Cardiac muscle cell (in vitro differentiated cells and primary cell): ENCODE measurements around the gene TAF1C. TPM values are rescaled to one million over a fixed set of nuclear protein-coding genes. Genes with fewer than 3 reads are reported as not detected.

ENCODE experiments used
- DNase-seq, 2 donors: peaks; one replicate each; pipeline versions ENCODE4 v3.0.0 to v3.0.0-alpha.2; 2010 to 2017; ENCODE audit warnings: low read depth in 1 of 2, low spot score in 1 of 2
- H3K27ac ChIP-seq: fragments of 200-600 bp; sonication (generic); 2 replicates; pipeline ENCODE4 v1.5.1; 2016
- H3K27me3 ChIP-seq: fragments of 200-600 bp; sonication (generic); 2 replicates; pipeline ENCODE4 v1.6.0; 2016; ENCODE audit warnings: control low read depth
- H3K36me3 ChIP-seq: fragments of 200-600 bp; sonication (generic); 2 replicates; pipeline ENCODE4 v1.5.1; 2016; ENCODE audit warnings: control low read depth
- H3K4me1 ChIP-seq: fragments of 200-600 bp; sonication (generic); 2 replicates; pipeline ENCODE4 v1.8.1; 2017; ENCODE audit warnings: low read depth, mild to moderate bottlenecking, mixed run types
- H3K4me3 ChIP-seq: fragments of 200-600 bp; sonication (generic); 2 replicates; pipeline ENCODE4 v1.5.1; 2016; ENCODE audit warnings: mild to moderate bottlenecking
- H3K9me3 ChIP-seq: fragments of 200-600 bp; sonication (generic); 2 replicates; pipeline ENCODE4 v1.5.1; 2017; ENCODE audit warnings: low read depth, mild to moderate bottlenecking, control low read depth
- polyA plus RNA-seq: library from polyadenylated mRNA; unstranded; fragments of >200 nt; fragmentation: Nextera tagmentation; extraction: Ambion mirVana; gene quantifications from 2 replicates; pipeline ENCODE4 v1.2.1, GENCODE V29; 2016
- total RNA-seq: library from RNA; depleted of rRNA; stranded (reverse); fragments of >200 nt; gene quantifications from 2 replicates; pipeline ENCODE4 v1.2.3, GENCODE V29; 2016
- TF ChIP-seq, protein P1 (sequence below): IDR thresholded peaks from 2 replicates; pipeline ENCODE4 v1.5.1; 2012; ENCODE audit warnings: low read depth, mild to moderate bottlenecking, low read length

The TAF1C gene
- total and polyA plus RNA-seq, 2 experiments from 2014 or later, result 54.8 to 73.4 TPM

DNA sequence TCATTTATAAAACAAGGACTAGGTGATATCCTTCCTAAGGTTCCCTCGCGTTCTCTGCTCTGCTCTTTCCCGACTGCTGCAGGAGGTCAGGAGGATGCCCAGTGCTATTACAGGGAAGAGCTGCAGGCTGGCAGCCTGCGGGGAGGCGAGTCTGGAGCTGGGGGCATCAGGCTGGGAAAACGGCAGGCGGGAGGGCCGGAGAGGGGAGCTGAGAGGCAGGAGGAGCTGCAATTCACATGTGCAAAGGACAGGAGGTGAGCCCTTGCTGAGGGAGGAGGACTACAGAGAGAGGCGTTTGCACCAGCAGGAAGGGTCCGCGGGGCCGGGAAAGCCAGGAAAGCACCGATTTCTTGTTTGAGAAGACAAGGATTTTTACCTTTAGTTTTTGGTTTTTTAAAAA, 12.2 kb upstream of the TAF1C start:
- H3K27me3 ChIP-seq, result no peaks in the 10 kb centered on the region
- no peaks in the 10 kb centered on the region for H3K36me3 ChIP-seq
- H3K4me1 ChIP-seq, result no peaks in the 10 kb centered on the region
- no peak for DNase-seq
- TF ChIP-seq, protein P1, sequence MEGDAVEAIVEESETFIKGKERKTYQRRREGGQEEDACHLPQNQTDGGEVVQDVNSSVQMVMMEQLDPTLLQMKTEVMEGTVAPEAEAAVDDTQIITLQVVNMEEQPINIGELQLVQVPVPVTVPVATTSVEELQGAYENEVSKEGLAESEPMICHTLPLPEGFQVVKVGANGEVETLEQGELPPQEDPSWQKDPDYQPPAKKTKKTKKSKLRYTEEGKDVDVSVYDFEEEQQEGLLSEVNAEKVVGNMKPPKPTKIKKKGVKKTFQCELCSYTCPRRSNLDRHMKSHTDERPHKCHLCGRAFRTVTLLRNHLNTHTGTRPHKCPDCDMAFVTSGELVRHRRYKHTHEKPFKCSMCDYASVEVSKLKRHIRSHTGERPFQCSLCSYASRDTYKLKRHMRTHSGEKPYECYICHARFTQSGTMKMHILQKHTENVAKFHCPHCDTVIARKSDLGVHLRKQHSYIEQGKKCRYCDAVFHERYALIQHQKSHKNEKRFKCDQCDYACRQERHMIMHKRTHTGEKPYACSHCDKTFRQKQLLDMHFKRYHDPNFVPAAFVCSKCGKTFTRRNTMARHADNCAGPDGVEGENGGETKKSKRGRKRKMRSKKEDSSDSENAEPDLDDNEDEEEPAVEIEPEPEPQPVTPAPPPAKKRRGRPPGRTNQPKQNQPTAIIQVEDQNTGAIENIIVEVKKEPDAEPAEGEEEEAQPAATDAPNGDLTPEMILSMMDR, result no peak
- no peak overlapping the region for H3K4me3 ChIP-seq
- no peak overlapping the region for H3K27ac ChIP-seq
- H3K9me3 ChIP-seq, result no peaks in the 10 kb centered on the region

DNA sequence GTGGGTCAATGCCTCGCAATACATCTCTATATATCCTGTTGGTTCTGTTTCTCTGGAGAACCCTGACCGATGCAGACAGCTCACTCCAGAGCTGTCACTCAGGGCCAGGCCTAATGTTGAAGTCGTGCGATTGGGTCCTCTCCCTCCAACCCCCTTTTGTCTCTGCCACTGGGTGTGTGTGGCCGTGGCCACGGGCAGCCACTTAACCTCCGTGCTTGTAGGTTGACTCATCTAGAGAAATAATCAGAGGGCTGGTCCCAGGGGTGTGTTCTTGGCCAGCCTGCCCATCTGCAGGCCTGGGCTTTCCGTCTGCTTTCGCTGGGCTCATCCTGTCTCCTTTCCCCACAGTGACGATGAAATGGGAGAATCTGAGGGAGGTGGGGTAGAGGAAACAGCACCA, 11.5 kb upstream of the TAF1C start:
- H3K9me3 ChIP-seq, result no peaks in the 10 kb centered on the region
- no peak overlapping the region for H3K4me3 ChIP-seq
- peak in 1 of 2 donors; percentile 75 for DNase-seq
- H3K27me3 ChIP-seq, result no peaks in the 10 kb centered on the region
- H3K4me1 ChIP-seq, result no peaks in the 10 kb centered on the region
- TF ChIP-seq, protein P1, result no peak
- no peak overlapping the region for H3K27ac ChIP-seq
- H3K36me3 ChIP-seq, result no peaks in the 10 kb centered on the region

DNA sequence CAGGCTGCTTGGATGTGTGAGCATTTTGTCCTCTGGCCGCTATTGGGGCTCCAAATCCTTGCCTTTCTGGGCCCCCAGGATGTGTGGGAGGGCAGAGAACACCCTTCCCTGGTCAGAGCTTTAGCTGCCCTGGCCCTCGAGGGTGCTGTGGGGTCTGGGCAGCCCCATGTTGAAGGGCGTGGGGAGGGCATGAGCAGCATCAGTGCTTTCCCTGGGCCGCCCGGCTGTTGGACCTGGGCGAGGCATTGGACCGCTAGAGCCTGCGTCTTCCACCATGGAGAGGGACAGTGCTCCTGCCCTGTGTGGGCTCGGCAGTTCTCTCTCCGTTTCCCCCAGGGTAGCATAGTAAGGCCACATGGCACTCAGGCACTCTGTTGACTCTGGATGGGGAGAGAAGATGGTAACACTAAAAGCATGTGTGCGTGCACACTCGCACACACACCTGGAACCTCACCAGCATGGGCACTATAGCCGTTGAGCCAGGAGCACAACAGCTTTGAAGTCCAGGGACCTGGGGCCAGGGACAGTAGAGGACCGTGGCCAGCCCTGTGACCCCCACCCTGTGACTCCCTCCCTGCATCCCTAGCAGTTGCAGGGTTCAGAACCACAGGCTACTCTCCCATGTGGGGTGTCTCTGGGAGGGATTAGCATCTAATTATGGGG, 10.7 kb upstream of the TAF1C start:
- Histone ChIP-seq H3K4me1 (no peaks in the 10 kb centered on the region), H3K4me3 (no peak overlapping the region), H3K36me3 (no peaks in the 10 kb centered on the region), H3K27me3 (no peaks in the 10 kb centered on the region), H3K9me3 (no peaks in the 10 kb centered on the region), H3K27ac (no peak overlapping the region)
- TF ChIP-seq, protein P1, result no peak
- no peak for DNase-seq

DNA sequence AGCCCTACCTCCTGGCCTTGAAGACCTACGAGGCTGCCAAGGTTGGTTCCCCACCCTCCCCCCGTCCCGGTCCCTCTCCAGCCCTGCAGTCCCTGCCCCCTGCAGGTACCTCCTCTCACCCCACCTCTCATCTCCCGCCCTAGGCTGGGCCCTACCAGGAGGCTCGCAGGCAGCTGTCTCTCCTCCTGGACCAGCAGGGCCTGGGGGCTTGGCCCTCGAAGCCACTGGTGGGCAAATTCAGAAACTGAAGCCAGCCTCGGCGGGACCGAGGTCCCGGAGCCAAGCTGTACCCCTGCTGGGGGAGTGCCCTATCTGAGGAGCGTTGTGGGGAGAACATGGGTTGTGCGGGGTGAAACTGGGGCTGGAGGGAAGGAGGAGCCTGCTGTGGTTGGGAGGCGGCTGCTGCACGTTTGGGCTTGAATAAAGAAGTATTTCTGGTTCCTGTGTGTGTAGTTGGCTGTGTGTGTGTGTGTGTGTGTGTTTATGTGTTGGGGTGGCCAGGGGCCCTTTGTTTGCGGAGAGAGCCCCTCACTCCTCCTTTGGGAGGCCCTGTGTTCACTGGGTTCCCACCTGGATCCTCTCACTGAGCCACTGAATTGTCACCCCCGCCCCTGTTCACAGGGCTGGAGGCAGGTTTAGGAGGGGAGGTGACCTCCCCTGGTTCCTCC, 10.0 kb upstream of the TAF1C start:
- Histone ChIP-seq H3K4me3 (no peak overlapping the region), H3K36me3 (no peaks in the 10 kb centered on the region), H3K9me3 (no peaks in the 10 kb centered on the region), H3K27me3 (no peaks in the 10 kb centered on the region), H3K4me1 (no peaks in the 10 kb centered on the region), H3K27ac (no peak overlapping the region)
- TF ChIP-seq, protein P1, result no peak
- no peak for DNase-seq

DNA sequence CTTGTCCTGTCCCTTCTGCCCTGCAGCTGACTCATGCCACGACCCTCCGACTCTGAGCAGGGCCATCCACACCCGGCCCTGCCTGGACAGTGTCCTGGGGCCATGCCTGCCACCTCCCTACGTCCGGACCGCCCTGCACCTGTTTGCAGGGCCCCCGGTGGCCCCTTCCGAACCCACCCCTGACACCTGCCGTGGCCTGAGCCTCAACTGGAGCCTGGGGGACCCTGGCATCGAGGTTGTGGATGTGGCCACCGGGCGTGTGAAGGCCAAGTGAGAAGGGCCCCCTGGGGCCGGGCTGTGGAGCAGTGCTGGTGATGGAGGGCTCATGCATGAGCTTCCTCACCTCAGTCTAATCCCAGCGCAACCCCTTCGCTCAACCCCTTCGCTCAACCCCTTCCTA, 9.2 kb upstream of the TAF1C start:
- Histone ChIP-seq H3K36me3 (no peaks in the 10 kb centered on the region), H3K4me3 (no peak overlapping the region), H3K27ac (no peak overlapping the region), H3K4me1 (no peaks in the 10 kb centered on the region), H3K9me3 (no peaks in the 10 kb centered on the region), H3K27me3 (no peaks in the 10 kb centered on the region)
- TF ChIP-seq, protein P1, result no peak
- DNase-seq, result no peak
